Effector memory CD8-positive, alpha-beta T cell (primary cell): ENCODE measurements around the gene MED29.

Experiments
- ATAC-seq: fragments of 150-1000 bp; cut with Tn5 transposase; replicated peaks from 2 replicates; pipeline ENCODE4 v1.10.0; 2021; ENCODE audit warnings: mild to moderate bottlenecking, moderate library complexity
- DNase-seq, 3 experiments: peaks; one replicate each; pipeline ENCODE4 v3.0.0; 2021
- H3K27ac Mint-ChIP-seq, 2 donors: one replicate each; pipeline ENCODE4 v1.8.0; 2022; ENCODE audit warnings: mild to moderate bottlenecking in 2 of 2, mixed read lengths in 2 of 2, moderate library complexity in 2 of 2
- H3K27me3 Mint-ChIP-seq, 2 donors: one replicate each; pipeline ENCODE4 v1.8.0; 2022; ENCODE audit warnings: mixed read lengths in 2 of 2
- H3K36me3 Mint-ChIP-seq: one replicate; pipeline ENCODE4 v1.8.0; 2022; ENCODE audit warnings: mild to moderate bottlenecking, moderate library complexity, mixed read lengths; ENCODE audit not compliant: insufficient read depth
- H3K4me1 Mint-ChIP-seq, 2 donors: one replicate each; pipeline ENCODE4 v1.8.0; 2022; ENCODE audit warnings: low read depth in 2 of 2, mixed read lengths in 2 of 2
- H3K4me3 Mint-ChIP-seq, 2 donors: one replicate each; pipeline ENCODE4 v1.8.0; 2022; ENCODE audit warnings: mild to moderate bottlenecking in 2 of 2, mixed read lengths in 2 of 2, moderate library complexity in 2 of 2
- H3K9me3 Mint-ChIP-seq, 2 donors: one replicate each; pipeline ENCODE4 v1.8.0; 2022; ENCODE audit warnings: mixed read lengths in 2 of 2

MED29 gene

DNA sequence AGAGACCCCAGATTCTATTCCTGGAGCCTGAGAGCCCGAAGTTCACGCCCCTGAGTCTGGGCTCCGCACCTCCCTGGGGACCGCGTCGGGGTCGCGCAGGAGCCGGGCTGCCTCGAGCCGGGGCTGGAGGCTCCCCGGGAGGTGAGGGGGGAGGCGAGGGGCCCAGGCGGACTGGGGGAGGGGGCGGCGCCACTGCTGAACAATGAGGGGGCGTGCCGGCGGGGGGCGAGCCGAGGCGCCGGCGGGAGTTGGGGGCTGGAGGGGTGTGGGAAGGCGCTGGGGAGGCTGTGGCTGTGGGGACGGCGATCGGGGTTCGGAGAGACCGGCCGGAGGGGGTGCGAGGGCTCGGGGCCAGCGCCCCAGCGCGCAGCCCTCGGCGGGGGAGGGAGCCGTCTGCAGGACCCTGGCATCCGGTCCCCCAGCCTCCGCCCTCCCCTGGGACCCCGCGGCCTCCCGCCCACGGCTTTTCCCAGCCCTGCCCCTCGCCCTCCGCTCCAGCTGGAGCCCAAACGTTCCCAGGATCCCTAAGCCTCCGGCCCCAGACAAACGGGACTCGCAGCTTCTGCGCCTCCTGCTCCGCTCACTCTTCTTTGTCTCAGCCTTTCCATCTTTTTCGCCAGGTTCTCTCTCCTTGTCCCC is 22.2 kb downstream of the MED29 start:
- Mint-ChIP-seq H3K4me1 (peaks cover 40 to 49% of the 10 kb centered on the region in 2 donors), H3K27me3 (peaks cover 0 to 13% of the 10 kb centered on the region in 2 donors), H3K4me3 (peak overlapping the region; percentile 87 to 99), H3K27ac (peak overlapping the region; percentile 80 to 100), H3K36me3 (peaks cover 76% of the 10 kb centered on the region), H3K9me3 (peaks cover 0 to 1% of the 10 kb centered on the region in 2 donors)
- ATAC-seq (no peak), DNase-seq (no peak)

DNA sequence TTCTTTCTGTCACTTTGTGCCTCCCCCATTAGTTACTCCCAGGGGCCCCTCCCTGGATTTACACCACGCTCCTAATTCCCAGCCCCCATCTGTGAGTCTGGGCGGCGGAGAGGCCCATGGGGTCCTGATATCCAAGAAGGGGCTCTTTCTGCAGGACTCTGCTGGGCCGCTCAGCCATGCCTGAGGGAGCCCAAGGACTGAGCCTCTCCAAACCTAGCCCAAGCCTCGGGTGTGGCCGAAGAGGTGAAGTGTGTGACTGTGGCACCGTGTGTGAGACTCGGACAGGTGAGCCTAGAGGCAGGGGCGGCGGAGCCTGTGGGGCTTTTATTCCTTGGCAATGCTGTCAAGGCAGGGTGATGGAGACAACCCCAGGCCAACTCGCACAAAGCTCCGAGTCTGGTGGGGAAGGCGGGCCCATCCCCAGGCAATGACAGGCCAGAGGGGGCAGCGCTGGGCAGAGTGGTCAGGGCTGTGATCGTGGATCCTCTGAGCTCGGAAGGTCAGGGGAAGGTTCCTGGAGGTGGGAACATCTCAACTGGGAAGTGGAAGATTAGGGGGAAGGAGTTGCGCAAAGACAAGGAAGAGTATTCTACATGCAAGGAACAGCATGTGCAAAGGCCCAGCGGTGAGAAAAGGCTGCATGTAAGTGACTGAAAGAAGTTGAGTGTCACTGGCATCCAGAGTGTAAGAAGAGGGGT is 22.9 kb downstream of the MED29 start:
- Mint-ChIP-seq H3K27me3 (peaks cover 0 to 6% of the 10 kb centered on the region in 2 donors), H3K36me3 (peaks cover 72% of the 10 kb centered on the region), H3K9me3 (peaks cover 0 to 1% of the 10 kb centered on the region in 2 donors), H3K27ac (peak overlapping the region; percentile 80 to 100), H3K4me3 (peak overlapping the region; percentile 87 to 99), H3K4me1 (peaks cover 34 to 43% of the 10 kb centered on the region in 2 donors)
- DNase-seq, result no peak
- ATAC-seq, result no peak

DNA sequence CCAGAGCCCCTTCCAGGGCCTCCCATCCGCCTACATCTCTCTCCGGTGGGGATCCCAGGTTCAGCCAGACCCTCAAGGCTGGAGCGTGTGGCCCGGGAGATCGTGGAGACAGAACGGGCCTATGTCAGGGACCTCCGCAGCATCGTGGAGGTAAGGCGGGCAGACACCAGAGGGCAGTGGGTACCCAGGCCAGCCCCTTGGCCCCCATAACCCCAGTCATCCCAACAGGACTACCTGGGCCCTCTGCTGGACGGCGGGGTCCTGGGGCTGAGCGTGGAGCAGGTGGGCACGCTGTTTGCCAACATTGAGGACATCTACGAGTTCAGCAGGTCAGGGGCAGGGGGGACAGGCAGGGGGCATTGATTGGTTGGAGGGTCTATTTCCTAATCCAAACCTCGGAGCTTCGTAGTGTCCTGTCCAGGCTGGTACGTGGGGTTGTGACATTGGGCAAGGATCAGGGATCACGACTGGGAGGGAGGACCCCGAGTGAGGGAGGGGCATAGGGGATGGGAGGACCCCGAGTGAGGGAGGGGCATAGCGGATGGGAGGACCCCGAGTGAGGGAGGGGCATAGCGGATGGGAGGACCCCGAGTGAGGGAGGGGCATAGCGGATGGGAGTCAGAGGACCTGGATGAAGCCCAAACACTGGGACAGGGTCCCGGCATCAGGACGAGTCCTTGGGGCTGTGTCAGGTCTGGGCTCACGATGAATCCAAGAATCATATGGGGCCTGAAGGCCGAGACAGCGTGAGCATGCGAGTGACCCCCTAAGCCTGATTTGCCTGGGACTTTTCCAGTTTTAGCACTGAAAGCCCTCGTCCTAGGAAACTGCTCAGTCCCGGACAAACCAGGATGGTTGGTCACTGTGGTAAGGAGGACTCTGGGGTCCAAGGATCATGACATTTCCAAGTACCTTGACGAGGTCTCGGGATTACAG is 24.2 kb downstream of the MED29 start:
- Mint-ChIP-seq H3K4me3 (peak overlapping the region in 1 of 2 donors; percentile 4), H3K27ac (peak overlapping the region in 1 of 2 donors; percentile 86), H3K27me3 (peaks cover 0 to 6% of the 10 kb centered on the region in 2 donors), H3K36me3 (peaks cover 70% of the 10 kb centered on the region), H3K9me3 (peaks cover 0 to 1% of the 10 kb centered on the region in 2 donors), H3K4me1 (peaks cover 29 to 38% of the 10 kb centered on the region in 2 donors)
- no peak for ATAC-seq
- DNase-seq, result no peak

DNA sequence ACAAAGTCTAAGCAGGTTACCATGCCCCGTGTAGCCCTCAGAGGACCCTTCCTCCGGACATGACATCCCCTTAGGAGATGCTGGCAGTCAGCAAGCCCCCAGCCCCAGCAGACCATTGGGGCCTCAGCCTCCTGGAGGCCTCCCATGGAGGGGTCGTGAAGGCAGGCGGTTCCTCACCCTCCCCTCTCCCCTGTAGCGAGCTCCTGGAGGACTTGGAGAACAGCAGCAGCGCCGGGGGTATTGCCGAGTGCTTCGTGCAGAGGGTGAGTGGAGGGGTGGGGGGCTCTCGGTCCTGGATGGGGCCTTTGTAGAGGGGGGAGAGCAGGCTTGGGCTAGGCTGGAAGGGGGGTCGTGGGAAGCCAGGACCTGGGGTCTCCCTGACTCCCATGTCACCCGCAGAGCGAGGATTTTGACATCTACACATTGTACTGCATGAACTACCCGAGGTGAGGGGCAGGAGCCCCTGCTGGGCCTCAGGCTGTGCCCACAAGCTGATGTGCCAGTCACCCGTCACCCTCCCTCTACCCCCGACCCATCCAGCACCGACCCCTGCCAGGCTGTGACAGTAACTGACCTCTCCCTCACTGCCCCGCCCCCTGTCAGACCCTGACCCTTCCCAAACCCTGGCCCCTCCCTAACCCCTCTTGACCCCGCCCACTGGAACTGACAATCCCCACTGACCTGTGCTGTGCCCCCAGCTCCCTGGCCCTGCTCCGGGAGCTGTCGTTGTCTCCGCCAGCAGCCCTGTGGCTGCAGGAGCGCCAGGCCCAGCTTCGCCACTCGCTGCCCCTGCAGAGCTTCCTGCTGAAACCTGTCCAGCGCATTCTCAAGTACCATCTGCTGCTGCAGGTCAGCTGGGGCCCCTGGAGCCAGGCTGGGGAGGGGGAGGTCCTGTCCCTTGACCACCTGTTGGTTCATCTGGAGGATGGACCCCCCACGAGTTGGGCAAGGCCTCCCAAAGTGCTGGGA is 25.3 kb downstream of the MED29 start:
- peaks cover 19 to 27% of the 10 kb centered on the region in 2 donors for H3K4me1 Mint-ChIP-seq
- H3K4me3 Mint-ChIP-seq, result no peak overlapping the region
- H3K27ac Mint-ChIP-seq, result peak overlapping the region in 1 of 2 donors; percentile 86
- H3K9me3 Mint-ChIP-seq, result peaks cover 0 to 1% of the 10 kb centered on the region in 2 donors
- peaks cover 0 to 6% of the 10 kb centered on the region in 2 donors for H3K27me3 Mint-ChIP-seq
- H3K36me3 Mint-ChIP-seq, result peaks cover 60% of the 10 kb centered on the region
- ATAC-seq, result no peak
- DNase-seq, result no peak

DNA sequence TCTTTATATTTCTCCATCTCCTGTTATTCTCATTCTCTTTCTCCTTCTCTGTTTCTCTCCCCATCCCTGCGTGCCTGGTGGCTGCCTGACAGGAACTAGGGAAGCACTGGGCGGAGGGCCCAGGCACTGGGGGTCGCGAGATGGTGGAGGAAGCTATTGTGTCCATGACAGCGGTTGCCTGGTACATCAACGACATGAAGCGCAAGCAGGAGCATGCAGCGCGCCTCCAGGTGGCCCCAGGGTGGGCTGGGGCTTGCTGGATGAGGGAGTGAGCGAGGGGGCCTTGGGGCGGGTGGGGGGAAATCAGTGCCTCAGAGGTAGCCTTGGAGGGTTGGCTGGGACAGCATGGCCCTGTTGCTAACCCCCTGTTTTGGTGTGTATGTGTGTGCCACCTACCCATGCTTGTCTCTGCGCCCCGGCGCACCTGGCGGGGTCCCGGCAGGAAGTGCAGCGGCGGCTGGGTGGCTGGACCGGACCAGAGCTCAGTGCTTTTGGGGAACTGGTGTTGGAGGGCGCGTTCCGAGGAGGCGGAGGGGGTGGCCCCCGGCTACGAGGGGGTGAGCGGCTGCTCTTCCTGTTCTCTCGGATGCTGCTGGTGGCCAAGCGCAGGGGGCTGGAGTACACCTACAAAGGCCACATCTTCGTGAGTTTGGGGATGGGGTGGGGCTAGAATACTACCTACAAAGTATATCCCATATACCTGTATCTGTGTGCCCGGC is 26.4 kb downstream of the MED29 start:
- Mint-ChIP-seq H3K4me3 (no peak overlapping the region), H3K27me3 (no peaks in the 10 kb centered on the region), H3K9me3 (no peaks in the 10 kb centered on the region), H3K27ac (peak overlapping the region in 1 of 2 donors; percentile 79), H3K4me1 (peaks cover 12 to 19% of the 10 kb centered on the region in 2 donors), H3K36me3 (peaks cover 56% of the 10 kb centered on the region)
- no peak for DNase-seq
- ATAC-seq, result no peak

DNA sequence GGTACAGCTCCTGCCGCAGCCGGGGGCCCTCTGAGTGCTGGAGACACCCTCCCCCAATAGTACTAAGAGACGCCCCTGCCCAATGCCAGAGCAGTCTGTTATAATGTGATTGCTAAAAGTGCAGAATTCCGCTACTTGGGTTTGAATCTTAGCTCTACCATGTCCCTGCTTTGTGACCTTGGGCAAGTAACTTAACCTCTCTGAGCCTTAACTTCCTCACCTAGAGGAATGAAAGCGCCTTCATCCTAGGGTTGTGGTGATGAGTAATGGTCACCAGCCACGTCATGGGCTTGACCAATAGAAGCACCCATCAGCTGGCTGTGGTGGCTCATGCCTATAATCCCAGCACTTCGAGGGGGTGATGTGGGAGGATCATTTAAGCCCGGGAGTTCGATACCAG is 27.8 kb downstream of the MED29 start:
- Mint-ChIP-seq H3K9me3 (no peaks in the 10 kb centered on the region), H3K27me3 (no peaks in the 10 kb centered on the region), H3K4me1 (peaks cover 8 to 12% of the 10 kb centered on the region in 2 donors), H3K4me3 (no peak overlapping the region), H3K36me3 (peaks cover 45% of the 10 kb centered on the region), H3K27ac (no peak overlapping the region)
- ATAC-seq (no peak), DNase-seq (no peak)

DNA sequence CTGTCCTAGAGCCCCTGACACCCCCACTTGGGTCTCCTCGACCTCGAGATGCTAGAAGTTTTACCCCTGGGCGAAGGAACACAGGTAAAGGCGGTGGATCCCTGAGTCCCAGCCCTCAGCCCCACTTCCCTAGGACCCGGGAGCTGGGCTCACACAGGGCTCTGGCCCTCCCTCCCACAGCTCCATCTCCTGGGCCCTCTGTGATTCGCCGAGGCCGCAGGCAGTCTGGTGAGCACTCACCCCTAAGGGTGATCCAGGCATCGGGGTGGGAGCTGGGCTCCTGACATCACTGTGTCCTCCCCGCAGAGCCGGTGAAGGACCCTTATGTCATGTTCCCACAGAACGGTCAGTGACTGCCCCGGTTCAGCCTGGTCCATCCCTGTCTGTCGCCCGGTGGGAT is 29.6 kb downstream of the MED29 start:
- DNase-seq (no peak), ATAC-seq (no peak)
- no peaks in the 10 kb centered on the region for H3K9me3 Mint-ChIP-seq
- H3K36me3 Mint-ChIP-seq, result peaks cover 43% of the 10 kb centered on the region
- H3K4me1 Mint-ChIP-seq, result no peaks in the 10 kb centered on the region
- H3K27me3 Mint-ChIP-seq, result no peaks in the 10 kb centered on the region
- H3K4me3 Mint-ChIP-seq, result no peak overlapping the region
- H3K27ac Mint-ChIP-seq, result no peak overlapping the region

DNA sequence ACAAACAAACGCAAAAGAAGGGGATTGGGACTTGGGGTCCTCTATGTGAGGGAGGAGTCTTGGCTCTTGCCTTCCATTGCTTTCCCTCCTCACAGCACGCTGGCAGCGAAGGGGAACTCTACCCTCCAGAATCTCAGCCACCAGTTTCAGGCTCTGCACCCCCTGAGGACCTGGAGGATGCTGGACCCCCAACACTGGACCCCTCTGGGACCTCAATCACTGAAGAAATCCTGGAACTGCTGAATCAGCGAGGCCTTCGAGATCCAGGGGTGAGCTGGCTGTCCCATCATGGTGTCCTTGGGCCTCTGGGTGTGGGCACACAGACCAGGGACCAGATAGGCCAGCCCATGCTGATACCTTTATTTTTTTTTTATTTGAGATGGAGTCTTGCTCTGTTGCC is 30.8 kb downstream of the MED29 start:
- Mint-ChIP-seq H3K4me1 (peaks cover 0 to 6% of the 10 kb centered on the region in 2 donors), H3K9me3 (no peaks in the 10 kb centered on the region), H3K4me3 (no peak overlapping the region), H3K27ac (no peak overlapping the region), H3K36me3 (peaks cover 41% of the 10 kb centered on the region), H3K27me3 (no peaks in the 10 kb centered on the region)
- DNase-seq (no peak), ATAC-seq (no peak)

DNA sequence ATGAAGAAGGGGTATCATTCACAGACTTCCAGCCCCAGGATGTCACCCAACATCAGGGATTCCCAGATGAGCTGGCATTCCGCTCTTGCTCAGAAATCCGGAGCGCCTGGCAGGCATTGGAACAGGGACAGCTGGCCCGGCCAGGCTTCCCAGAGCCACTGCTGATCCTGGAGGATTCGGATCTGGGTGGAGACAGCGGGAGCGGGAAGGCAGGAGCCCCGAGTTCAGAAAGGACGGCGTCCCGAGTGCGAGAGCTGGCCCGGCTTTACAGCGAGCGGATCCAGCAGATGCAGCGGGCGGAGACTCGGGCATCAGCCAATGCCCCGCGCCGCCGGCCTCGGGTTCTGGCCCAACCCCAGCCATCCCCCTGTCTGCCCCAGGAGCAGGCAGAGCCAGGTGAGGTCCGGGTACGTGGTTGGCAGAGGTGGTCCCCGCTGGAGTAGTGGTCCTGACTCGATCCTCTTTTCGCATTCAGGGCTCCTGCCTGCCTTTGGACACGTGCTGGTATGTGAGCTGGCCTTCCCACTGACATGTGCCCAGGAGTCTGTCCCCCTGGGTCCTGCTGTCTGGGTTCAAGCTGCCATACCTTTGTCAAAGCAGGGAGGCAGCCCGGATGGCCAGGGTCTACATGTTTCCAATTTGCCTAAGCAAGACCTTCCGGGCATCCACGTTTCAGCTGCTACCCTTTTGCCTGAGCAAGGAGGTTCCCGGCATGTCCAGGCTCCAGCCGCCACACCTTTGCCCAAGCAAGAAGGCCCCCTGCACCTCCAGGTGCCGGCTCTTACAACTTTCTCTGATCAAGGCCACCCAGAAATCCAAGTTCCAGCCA is 32.3 kb downstream of the MED29 start:
- no peaks in the 10 kb centered on the region for H3K27me3 Mint-ChIP-seq
- peak overlapping the region; percentile 47 to 83 for H3K27ac Mint-ChIP-seq
- H3K4me1 Mint-ChIP-seq, result peaks cover 0 to 6% of the 10 kb centered on the region in 2 donors
- ATAC-seq, result no peak
- peaks cover 38% of the 10 kb centered on the region for H3K36me3 Mint-ChIP-seq
- no peak for DNase-seq
- no peaks in the 10 kb centered on the region for H3K9me3 Mint-ChIP-seq
- no peak overlapping the region for H3K4me3 Mint-ChIP-seq

DNA sequence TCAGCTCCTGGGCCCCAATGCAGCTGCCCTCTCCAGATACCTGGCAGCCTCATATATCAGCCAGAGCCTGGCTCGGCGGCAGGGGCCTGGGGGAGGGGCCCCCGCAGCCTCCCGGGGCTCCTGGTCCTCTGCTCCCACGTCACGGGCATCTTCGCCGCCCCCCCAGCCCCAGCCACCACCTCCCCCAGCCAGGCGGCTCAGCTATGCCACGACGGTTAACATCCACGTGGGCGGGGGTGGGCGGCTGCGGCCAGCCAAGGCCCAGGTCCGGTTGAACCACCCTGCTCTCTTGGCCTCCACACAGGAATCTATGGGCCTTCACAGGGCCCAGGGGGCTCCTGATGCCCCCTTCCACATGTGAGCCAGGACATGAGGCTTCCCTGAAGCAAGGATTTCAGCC is 33.8 kb downstream of the MED29 start:
- peaks cover 0 to 6% of the 10 kb centered on the region in 2 donors for H3K4me1 Mint-ChIP-seq
- peaks cover 29% of the 10 kb centered on the region for H3K36me3 Mint-ChIP-seq
- H3K27me3 Mint-ChIP-seq, result no peaks in the 10 kb centered on the region
- no peaks in the 10 kb centered on the region for H3K9me3 Mint-ChIP-seq
- DNase-seq (no peak), ATAC-seq (no peak)
- H3K27ac Mint-ChIP-seq, result peak overlapping the region in 1 of 2 donors; percentile 83
- H3K4me3 Mint-ChIP-seq, result no peak overlapping the region

DNA sequence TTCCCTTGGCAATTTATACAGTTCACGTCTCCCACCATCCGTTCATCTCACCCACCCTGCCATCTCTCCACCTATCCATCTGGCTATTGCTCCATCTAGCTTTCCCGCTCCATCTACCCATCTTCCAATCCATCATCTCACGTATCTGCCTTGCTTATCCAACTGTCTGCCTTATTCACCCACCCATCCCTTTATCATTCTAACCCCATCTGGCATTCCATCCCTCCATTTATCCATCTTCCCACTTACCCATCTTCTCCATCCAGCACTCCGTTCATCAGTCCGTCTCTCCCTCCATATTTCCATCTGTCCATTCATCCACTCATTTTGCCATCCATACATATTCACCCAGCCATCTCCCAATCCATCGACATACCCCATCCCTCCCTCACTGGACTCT is 34.6 kb downstream of the MED29 start:
- H3K4me1 Mint-ChIP-seq, result peaks cover 5 to 10% of the 10 kb centered on the region in 2 donors
- H3K27me3 Mint-ChIP-seq, result no peaks in the 10 kb centered on the region
- H3K36me3 Mint-ChIP-seq, result peaks cover 30% of the 10 kb centered on the region
- H3K9me3 Mint-ChIP-seq, result no peaks in the 10 kb centered on the region
- no peak overlapping the region for H3K4me3 Mint-ChIP-seq
- H3K27ac Mint-ChIP-seq, result peak overlapping the region in 1 of 2 donors; percentile 24
- ATAC-seq (no peak), DNase-seq (no peak)
